NK-92 (cell line): ENCODE results near the gene ALOXE3.
"Not testable (repeated sequence)": the region's sequence is repeated elsewhere in the genome, so short reads cannot be mapped to it uniquely, and the experiment has no call there.

ENCODE experiments used
- DNase-seq: peaks from one replicate; lab custom pipeline; 2025; ENCODE audit not compliant: unreplicated experiment; lab: John Stamatoyannopoulos, UW

ALOXE3 gene

DNA sequence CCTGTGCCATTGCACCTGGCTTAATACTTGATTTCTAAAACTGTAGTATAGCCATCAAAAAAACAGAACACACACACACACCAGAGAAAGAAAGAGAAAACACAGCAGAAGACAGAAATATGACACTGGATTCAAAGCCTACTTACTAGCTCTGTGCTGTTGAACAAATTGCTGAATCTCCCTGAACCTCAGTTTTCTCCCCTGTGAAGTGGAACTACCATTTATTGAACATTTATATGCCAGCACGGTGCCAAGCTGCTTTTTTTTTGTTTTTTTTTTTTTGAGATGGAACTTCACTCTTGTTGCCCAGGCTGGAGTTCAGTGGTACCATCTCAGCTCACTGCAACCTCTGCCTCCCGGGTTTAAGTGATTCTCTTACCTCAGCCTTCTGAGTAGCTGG is 17.6 kb downstream of the ALOXE3 start:
- no peak for DNase-seq

DNA sequence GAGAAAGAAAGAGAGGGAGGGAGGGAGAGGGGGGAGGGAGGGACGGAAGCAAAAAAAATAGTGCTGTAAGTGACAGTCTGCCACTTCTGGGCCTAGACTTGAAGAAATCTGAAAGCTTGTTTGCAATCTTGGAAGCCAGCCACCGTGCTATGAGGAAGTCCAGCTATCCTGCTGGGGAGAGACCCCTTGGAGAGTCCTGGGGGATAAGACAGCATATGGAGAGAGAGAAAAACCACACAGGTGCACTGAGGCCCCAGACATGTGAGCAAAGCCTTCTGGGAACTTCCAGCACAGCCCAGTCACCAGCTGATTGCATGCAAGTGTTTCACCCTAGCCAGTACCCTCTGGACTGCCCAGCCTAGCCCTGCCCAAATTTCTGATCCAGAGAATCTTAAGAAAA is 18.2 kb downstream of the ALOXE3 start:
- DNase-seq: no peak

DNA sequence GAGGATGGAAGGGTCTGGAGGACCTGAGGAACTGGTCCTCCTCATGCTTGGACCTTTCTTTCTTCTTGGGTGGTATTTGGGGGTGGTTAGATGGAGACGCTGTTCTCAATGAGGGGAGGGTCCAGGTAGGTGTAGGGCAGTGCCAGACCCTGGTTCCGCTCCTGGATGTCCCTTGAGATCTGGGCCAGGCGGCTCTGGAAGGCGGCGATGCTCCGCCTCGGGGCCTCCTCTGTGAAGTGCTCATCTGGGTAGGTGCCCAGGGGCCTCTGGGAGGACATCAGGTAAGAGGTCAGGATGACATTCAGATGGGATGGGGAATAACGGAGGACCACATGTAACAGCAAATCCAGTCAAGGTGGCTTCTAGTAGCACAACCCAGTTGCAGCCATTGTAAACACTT is 21.8 kb downstream of the ALOXE3 start:
- no peak for DNase-seq

DNA sequence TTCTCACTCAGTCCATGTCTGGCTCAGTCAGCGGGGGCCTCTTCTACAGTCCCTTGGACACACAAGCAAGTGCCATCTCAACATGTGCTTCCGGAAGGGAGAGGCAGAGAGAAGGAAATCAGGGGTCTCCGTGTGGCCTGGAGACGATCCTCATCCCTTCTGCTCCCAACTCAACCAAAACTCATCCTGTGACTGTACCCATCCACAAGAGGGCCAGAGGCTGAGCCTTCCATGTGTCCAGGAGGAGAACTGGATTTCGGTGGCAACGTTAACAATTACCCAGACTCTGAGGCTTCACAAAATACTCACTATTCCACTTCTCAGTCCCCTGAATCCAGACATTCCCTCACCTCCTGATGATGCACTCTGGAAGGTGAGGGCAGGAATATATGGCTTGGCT is 23.0 kb downstream of the ALOXE3 start:
- DNase-seq: no peak

DNA sequence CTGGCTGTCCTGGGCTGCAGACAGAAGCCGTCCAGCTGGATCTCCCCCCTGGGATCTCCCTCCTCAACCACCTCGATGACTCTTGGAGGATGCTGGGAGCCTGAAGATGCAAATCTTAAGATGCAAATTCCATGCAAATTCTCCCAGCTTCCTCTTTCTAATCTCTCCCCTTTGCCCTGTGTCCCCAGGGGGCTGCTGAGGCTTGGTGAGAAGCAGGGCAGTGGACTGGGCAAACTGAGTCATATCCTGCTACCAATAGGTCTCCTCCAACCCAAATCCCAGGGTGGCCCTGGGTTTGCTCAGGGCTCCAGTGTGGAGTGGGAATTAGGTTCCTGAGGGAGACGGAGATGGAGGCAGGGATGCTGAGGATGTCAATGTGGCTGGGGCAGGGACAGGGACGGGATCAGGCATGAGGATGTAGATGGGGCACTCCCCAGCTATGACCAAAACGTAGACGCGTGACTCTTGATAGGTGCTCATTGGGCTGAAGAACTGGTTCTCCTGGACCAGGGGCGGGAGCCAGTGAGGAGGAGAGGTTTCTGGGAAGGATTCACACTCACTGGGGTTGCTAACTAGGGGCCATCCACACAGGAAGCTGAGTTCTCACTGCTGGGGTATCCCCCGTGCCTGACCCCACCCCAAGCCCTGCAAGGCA is 27.2 kb downstream of the ALOXE3 start:
- no peak for DNase-seq

DNA sequence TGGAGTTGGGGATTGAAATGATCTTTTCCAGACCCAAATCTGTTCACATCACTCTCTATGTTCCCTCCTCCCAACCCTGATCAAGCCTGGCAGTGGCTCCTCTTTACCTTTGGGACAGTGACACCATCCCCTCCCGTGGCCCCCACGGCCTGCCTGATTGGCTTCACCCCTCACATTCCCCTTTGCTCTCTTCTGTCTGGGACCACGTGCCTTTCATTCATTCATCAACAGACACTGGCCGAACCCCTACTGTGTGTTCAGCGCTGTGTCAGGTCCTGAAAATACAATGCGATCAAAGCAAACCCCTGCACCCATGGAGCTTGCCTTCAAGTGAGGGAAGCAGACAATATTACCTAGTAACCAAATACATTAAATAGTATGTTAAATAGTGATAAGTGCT is 28.6 kb downstream of the ALOXE3 start:
- DNase-seq: no peak

DNA sequence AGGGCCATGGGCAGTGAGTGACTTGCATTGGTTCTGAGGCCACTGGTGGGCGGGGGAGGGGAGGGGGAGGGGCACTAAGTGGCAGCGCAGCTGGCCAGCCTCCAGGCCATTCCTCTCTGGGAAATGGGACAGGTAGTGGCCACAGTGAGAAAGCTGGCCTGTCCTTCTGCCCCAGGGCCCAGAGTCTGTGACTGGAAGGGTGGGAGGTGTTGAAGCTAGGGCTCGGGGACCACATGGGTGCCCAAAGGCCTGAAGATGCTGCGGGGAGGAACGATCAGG is 30.4 kb downstream of the ALOXE3 start:
- no peak for DNase-seq

DNA sequence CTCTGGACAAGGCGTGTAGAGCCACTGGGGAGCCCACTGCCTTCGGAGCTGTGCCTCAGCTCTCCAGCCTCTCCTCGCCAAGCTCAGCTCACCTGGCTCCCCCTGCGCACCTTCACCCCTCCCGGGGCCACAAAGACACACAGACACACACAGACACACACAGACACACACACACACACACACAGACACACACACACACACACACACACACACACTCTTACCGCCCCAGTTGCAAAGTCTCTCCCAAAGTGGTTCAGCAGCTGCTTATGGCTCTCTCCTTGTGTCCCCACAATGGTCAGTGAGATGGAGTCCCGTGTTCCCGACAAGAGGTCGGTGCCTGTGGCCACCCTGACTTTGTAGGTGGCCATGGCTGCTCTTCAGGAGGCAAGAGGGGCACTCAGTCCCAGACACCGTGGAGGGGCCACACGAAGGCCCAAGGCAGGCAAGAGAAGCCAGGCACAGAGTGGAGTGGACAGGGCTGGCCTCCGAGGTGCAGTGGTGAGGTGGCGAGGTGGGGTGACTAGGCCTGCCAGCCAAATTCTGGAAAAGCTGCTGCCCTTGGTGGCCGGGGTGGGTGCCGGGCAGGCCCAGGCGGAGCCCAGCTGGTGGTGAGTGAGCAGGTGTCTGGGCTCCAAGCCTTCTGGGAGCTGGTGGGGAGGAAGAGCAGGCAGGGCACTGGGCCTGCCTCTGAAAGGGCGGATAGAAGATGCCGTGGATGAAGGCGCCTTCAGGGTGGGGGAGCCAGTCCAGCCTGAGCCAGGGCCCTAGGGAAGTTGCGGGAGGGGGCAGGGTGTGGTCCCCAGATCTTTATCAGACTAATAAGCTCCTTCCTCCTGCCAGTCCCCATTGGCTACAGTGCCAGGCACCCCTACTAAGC is 31.0 kb downstream of the ALOXE3 start, which contains the start of gene ALOX12B:
Gene ALOX12B (minus strand): TSS at position 642 of the 877 bp plus-strand sequence. CDS start 274 bp downstream, at position 368.
- DNase-seq: no peak

DNA sequence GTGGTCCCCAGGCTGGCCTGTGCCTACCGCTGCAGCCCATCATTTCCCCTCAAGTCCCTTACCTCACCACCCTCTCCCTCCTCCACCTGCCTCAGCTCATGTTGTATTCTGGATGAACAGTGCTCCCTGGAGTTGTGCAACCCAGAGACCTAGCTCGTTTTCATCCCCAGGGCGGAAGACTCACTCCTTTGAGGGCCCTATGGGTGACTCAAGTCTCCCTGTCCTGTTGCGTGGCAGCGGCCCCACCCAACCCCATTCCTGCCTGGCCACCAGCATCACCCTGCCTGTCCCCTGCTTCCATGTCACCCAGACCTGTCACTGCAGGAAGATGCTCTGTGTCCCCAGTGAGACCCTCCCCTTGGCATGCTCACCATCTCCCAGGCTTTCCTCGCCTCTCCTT is 34.1 kb downstream of the ALOXE3 start:
- no peak for DNase-seq

DNA sequence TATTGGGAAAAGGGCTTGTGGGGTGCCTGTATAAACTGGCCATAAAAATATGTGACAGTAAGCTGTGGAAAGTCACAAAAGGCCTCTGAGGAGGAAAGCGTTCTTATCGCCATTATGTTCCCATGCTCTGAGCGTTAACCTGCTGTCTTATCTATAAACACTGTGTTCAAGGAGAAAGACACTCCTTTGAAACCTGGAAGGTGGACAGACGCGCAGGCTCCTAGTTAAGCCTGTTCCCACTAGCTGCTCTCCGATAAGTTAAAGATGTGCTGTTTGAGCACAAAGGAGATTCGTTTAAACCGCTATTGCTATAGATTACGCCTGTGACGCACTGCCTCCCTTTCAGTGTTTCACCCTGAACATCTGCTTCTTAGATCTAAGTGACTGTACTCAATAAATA is 36.0 kb downstream of the ALOXE3 start:
- DNase-seq: no peak

DNA sequence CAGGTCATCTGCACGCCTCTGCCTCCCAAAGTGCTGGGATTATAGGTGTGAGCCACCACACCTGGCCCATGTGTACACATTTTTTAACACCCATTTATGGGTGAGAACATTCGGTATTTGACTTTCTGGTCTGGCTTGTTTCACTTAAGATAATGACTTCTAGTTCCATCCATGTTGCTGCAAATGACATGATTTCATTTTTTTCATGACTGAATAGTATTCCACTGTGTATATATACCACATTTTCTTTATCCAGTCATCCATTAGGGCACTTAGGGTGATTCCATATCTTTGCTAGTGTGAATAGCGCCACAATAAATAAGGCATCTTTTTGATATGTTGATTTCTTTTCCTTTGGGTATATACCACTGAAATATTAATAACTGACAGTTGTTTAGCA is 36.4 kb downstream of the ALOXE3 start:
- no peak for DNase-seq

DNA sequence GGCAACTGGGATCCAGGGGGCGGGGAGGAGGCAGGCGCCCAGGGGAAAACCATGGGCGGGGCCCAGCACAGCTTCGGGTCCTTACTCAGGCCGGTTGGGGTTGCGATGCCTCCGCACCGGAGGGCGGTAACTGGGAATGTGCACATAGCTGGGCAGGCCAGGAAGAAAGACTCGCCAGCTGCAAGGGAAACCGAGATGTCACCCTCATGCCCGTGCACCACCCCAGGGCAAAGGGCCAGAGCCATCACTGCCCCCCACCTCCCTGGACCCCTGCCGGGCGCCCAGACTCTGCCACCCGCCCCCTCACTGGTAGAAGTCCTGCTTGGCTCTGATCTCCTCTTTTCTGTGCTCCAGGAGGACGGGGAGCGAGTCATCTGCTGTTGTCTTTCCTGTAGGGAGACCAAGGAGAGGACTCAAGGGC is 37.5 kb downstream of the ALOXE3 start:
- no peak for DNase-seq

DNA sequence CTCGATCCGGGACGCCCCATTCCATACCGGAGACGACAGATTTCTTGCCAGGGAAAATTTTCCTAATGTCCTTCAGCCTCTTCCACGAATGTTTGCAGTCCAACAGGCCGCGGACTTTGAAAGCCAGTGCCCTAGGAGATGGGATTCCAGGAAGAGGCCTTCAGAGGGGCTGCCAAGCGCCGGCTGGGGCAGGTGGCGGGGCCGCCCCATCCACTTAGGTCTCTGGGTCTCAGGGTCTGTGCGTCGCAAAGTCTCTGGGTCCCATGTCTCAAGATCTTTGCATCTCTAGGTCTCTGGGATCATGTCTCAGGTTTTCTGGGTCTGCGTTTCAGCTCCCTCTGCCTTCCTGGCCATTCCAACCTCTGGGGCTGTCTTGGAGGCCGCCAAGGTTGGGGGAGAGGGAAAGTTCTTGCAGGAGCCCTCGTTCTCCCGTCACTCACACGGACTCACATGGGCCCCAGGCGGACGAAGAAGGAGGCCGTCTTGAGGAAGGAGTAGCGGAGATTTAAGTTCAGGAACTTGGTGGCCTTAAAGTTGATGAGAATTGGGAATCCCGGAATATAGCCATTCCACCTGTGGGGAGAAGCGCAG is 38.0 kb downstream of the ALOXE3 start:
- no peak for DNase-seq

DNA sequence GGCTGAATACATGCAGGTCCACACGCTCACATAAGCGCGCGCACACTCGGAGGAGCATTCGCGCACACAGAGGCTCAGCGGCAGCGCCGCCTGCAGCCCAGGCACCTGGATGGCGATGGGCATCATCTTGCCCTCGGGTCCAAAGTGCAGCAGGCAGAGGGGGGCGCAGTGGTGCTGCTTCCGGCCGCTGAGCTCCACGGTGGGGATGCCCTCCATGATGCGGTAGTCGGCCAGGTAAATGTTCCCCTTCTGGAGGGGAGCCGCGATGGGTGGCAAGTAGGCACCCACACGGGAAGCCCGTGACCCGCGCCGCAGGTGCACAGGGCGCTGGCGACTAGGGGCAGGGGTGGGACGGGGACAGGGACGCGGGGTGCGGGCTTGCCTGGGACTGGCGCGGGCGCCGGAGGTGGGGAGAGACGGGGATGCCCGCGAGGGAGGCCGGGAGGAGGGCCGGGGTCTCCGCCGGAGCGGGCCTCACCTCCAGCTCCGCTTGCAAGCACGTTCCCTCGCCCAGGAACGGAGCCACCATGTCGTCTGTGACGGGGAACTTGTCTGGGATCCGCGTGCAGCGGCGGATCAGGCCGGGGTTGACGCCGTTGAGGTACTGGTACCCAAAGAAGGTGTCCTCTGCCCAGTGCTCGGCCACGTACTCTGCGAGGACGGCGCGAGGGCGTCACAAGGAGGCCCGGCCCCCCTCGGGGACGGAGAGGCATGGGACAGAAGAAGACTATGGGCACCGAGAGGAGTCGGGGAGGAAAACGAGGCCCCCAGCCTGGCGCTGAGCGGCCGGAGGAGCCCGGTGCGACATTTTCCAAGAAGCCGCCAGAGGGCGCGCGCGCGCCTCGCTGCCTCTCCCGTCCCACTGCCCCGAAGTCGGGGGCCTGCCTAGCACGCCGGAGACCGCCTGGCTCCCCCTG is 38.8 kb downstream of the ALOXE3 start:
- DNase-seq: no peak

DNA sequence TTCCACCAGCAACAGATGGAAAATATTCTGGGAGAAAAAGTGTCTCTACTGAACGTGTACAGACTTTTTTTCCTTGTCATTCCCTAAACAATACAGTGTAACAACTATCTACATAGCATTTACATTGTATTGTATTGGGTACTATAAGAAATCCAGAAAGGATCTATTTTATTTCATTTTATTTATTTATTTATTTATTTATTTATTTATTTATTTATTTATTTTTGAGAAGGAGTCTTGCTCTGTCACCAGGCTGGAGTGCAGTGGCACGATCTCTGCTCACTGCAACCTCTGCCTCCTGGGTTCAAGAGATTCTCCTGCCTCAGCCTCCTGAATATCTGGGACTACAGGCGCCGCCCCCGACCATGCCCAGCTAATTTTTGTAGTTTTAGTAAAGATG is 40.4 kb downstream of the ALOXE3 start:
- DNase-seq: not testable (repeated sequence)

DNA sequence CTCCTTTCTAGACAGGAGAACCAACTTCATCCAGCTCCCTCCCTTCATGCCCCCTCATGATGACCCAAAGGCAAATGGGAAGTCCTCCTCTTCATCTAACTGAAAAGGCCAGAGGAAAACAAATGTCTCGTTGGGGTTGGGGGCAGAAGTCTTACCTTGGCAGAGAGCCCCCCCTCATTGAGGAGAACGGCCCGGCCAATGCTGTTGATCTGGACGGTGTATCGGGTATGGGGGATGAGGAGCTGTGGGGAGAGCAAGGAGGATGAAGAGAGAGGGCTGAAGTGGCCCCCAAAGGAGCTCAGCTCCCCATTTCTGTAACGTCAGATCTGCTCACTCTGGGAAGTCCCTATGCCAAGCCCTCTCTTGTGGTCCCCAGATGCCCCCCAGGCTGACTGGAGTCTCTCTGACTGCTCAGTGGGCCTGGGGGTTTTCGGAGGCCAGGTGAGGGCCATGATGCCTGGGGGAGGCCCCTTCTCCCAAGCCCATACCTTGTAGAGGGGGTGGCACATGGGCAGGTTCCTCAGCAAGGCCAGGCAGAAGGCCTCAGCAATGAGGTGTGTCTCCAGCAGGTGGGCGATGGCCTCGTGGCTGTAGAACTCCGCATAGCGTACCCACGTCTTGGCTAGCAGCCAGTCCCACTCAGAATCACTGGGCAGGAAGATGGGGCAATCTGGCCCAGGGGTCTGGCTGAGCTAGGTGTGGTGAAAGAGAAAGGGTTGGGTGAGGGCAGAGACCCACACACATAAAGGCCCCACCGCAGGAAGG is 41.6 kb downstream of the ALOXE3 start:
- DNase-seq: no peak

DNA sequence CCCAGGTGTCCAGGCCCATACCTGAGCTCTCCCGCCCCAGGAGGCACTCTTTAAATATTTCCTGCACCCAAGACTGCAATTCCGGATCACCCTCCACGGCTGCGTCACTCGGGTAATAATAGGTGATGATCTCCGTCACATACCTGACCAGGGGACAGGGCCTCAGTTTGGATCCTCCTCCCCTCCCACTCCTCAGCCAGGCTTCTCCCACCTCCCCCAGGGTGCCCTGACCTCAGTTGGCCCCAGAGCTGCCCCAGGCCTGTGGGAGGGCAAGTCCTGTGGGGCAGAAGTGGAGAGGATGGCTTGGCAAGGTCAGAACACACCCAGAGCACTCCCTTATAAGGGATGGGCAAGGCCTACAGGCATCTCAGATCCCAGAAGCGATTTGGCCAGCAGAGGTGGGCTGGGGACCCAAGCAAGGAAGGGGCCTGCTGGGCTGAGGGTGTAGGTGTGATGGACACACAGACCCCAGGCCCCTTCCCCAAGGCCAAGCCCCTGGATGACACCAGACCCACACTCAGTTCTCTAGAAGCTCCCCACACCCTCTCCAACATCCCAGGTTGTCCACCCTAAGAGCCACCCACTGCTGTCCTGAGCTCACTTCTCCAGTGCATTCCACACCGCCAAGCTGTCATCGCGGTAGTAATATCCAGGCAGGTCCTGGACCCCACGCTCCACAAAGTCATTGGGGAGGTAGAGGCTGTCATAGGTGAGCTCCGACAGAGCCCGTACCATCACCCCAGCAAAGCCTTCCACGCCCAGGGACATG is 42.6 kb downstream of the ALOXE3 start:
- no peak for DNase-seq

DNA sequence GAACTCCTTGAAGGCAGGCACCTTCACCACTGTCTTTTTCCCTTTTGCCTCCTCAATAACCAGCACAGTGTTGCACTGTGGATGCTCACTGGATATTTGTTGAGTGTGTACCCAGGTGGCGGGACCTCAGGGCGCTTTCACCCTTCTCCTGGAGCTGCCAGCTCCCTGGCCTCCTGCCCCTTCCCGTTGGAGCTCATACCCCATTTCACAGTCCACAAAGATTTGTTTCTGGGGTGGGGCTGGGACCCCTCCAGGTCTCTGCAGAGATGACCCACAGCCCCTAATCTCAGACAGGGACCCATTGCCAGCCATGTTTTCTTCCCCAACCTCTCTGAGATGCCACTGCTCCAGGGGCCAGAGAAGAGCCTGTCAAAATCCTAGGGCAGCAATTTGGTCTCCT is 43.2 kb downstream of the ALOXE3 start:
- no peak for DNase-seq

DNA sequence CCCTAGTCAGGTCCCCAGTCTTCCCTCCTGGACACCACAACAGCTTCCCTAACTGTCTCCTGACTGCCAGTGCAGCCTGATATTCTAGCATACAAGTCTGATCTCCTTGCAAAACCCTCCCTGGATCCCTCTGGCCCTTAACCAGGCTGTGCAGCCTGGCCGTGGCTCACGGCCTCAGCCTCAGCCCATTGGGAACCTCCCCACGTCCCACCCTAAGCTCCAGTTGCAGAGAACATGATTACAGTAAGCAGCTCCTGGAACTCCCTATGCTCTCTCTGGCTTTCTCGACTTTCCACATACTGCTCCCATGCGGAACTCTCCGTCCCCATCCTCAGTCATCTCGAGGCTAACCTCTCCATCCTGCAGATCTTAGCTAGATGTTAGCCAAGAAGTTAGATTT is 43.8 kb downstream of the ALOXE3 start:
- no peak for DNase-seq
